Glutamatergic neuron (in vitro differentiated cells): ENCODE measurements around the gene NTRK3. TPM values are rescaled to one million over a fixed set of nuclear protein-coding genes. Genes with fewer than 3 reads are reported as not detected.

Experiments
- DNase-seq: peaks from one replicate; pipeline ENCODE4 v3.0.0; 2022
- H3K27ac Mint-ChIP-seq: one replicate; pipeline ENCODE4 v1.8.0; 2020; ENCODE audit warnings: mild to moderate bottlenecking, mixed read lengths, inconsistent platforms; ENCODE audit not compliant: unreplicated experiment
- H3K27me3 Mint-ChIP-seq: one replicate; pipeline ENCODE4 v1.8.0; 2020; ENCODE audit warnings: mild to moderate bottlenecking, moderate library complexity, mixed read lengths, inconsistent platforms; ENCODE audit not compliant: unreplicated experiment
- H3K36me3 Mint-ChIP-seq: one replicate; pipeline ENCODE4 v1.8.0; 2020; ENCODE audit warnings: mild to moderate bottlenecking, mixed read lengths, inconsistent platforms; ENCODE audit not compliant: unreplicated experiment
- H3K4me1 Mint-ChIP-seq: one replicate; pipeline ENCODE4 v1.8.0; 2020; ENCODE audit warnings: mild to moderate bottlenecking, low read depth, mixed read lengths, inconsistent platforms; ENCODE audit not compliant: unreplicated experiment
- H3K4me3 Mint-ChIP-seq: one replicate; pipeline ENCODE4 v1.8.0; 2020; ENCODE audit warnings: mild to moderate bottlenecking, mixed read lengths, inconsistent platforms; ENCODE audit not compliant: unreplicated experiment
- H3K9me3 Mint-ChIP-seq: one replicate; pipeline ENCODE4 v1.8.0; 2020; ENCODE audit warnings: mild to moderate bottlenecking, moderate library complexity, mixed read lengths, inconsistent platforms; ENCODE audit not compliant: unreplicated experiment
- total RNA-seq: library from RNA; stranded (reverse); fragmentation: NEBNext Ultra II Directional; extraction: Animal tissue kit (Norgen Biotek cat#: 25700); gene quantifications from one replicate; pipeline ENCODE4 v1.2.1, GENCODE V29; 2021; ENCODE audit not compliant: unreplicated experiment
- TF ChIP-seq, protein P1 (sequence below): fragments of 200-600 bp; sonication (generic); IDR thresholded peaks from one replicate; pipeline ENCODE4 v1.5.0; 2021; ENCODE audit not compliant: partially characterized antibody, unreplicated experiment

Gene NTRK3
- total RNA-seq, 1 donor from 2014 or later: 9.5 TPM

GRCh38 chr15:87959080-87959479 is 297.5 kb downstream of the NTRK3 start:
- TF ChIP-seq, protein P1, sequence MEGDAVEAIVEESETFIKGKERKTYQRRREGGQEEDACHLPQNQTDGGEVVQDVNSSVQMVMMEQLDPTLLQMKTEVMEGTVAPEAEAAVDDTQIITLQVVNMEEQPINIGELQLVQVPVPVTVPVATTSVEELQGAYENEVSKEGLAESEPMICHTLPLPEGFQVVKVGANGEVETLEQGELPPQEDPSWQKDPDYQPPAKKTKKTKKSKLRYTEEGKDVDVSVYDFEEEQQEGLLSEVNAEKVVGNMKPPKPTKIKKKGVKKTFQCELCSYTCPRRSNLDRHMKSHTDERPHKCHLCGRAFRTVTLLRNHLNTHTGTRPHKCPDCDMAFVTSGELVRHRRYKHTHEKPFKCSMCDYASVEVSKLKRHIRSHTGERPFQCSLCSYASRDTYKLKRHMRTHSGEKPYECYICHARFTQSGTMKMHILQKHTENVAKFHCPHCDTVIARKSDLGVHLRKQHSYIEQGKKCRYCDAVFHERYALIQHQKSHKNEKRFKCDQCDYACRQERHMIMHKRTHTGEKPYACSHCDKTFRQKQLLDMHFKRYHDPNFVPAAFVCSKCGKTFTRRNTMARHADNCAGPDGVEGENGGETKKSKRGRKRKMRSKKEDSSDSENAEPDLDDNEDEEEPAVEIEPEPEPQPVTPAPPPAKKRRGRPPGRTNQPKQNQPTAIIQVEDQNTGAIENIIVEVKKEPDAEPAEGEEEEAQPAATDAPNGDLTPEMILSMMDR: no peak
- Mint-ChIP-seq H3K27me3 (peaks cover 2% of the 10 kb centered on the region), H3K4me3 (no peak overlapping the region), H3K9me3 (peaks cover 5% of the 10 kb centered on the region), H3K27ac (no peak overlapping the region), H3K4me1 (peaks cover 11% of the 10 kb centered on the region), H3K36me3 (no peaks in the 10 kb centered on the region)
- peak; percentile 31 for DNase-seq

- Mint-ChIP-seq H3K27ac (no peak overlapping the region), H3K27me3 (peaks cover 4% of the 10 kb centered on the region), H3K4me1 (peaks cover 13% of the 10 kb centered on the region), H3K9me3 (peaks cover 7% of the 10 kb centered on the region), H3K4me3 (no peak overlapping the region), H3K36me3 (no peaks in the 10 kb centered on the region)
- DNase-seq: no peak
- TF ChIP-seq, protein P1: no peak
Measured at GRCh38 chr15:87955284-87955909, 301.1 kb downstream of the NTRK3 start.

- TF ChIP-seq, protein P1: no peak
- Mint-ChIP-seq H3K27me3 (peaks cover 4% of the 10 kb centered on the region), H3K9me3 (peaks cover 7% of the 10 kb centered on the region), H3K4me3 (no peak overlapping the region), H3K27ac (no peak overlapping the region), H3K36me3 (no peaks in the 10 kb centered on the region), H3K4me1 (peaks cover 15% of the 10 kb centered on the region)
- no peak for DNase-seq
Measured at GRCh38 chr15:87954793-87955192, 301.7 kb downstream of the NTRK3 start.

- Mint-ChIP-seq H3K4me3 (no peak overlapping the region), H3K27ac (no peak overlapping the region), H3K4me1 (peaks cover 15% of the 10 kb centered on the region), H3K36me3 (no peaks in the 10 kb centered on the region), H3K27me3 (peaks cover 2% of the 10 kb centered on the region), H3K9me3 (peaks cover 7% of the 10 kb centered on the region)
- TF ChIP-seq, protein P1: no peak
- DNase-seq: no peak
Measured at GRCh38 chr15:87952736-87953287, 303.7 kb downstream of the NTRK3 start.

DNA sequence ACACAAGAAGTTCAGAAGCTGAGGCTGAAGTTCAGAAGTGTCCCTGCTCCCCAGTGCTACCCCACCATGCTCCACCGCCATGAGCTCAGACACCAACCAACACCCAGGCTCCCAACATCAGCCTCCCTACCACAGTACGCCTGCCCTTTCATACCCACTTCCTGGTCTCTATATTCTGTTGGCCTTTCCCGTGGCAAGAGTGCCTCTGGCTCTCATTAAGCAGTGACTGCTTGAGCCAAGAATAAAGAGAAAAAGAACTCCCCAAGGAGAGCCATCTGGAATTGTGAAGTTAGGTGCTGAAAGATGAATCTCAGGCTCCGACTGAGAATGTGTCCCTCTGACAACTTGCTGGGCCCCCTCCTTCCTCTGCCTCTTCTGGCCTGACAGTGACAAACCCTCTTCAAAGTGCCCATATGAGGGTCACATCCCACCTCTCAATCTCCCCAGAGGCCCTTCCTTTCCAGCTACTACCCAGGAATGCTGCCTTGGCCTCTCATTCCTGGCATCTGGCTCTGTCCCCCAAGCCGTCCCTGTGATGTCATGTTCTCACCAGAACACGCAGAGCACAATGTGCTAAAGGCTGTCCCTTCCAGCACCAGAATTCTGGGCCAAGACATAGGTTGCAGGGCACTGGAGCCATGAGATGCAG is 306.8 kb downstream of the NTRK3 start:
- H3K36me3 Mint-ChIP-seq: no peaks in the 10 kb centered on the region
- DNase-seq: no peak
- H3K27ac Mint-ChIP-seq: no peak overlapping the region
- H3K27me3 Mint-ChIP-seq: peaks cover 2% of the 10 kb centered on the region
- H3K9me3 Mint-ChIP-seq: peaks cover 7% of the 10 kb centered on the region
- no peak overlapping the region for H3K4me3 Mint-ChIP-seq
- TF ChIP-seq, protein P1: no peak
- peaks cover 11% of the 10 kb centered on the region for H3K4me1 Mint-ChIP-seq
